Amniotic stem cell (primary cell): ENCODE measurements around the gene RABGAP1.

Source experiments
- DNase-seq: peaks from one replicate; lab custom pipeline; 2025; lab: John Stamatoyannopoulos, UW

Gene RABGAP1

DNA sequence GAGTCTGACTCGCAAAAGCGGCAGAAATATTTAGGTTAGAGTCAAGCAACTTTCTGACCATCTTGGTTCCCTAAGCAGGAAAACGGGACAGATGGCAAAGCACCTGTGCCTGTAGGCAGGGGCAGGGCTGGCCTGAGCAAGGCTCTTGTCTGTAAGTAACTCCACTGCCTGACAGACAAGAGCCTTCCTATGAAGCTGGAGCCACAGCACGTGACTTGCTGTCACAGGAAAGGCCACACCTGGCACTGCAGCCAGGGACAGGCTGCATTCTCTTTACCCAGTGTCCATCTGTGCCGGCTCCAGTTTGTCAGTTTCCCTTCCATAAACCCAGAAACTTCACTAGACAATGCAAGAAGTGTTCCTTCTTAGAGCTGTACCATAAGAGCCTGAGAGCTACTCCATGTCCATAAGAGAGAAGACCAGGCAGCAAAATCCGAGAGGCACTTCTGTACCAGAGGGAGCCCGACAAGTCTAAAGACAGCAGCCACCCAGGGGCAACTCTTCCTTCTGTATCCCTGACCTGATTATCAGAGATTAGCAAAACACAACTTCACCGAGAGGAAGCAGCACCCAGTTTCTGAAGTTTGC, 170.7 kb downstream of the RABGAP1 start:
- DNase-seq: no peak

DNA sequence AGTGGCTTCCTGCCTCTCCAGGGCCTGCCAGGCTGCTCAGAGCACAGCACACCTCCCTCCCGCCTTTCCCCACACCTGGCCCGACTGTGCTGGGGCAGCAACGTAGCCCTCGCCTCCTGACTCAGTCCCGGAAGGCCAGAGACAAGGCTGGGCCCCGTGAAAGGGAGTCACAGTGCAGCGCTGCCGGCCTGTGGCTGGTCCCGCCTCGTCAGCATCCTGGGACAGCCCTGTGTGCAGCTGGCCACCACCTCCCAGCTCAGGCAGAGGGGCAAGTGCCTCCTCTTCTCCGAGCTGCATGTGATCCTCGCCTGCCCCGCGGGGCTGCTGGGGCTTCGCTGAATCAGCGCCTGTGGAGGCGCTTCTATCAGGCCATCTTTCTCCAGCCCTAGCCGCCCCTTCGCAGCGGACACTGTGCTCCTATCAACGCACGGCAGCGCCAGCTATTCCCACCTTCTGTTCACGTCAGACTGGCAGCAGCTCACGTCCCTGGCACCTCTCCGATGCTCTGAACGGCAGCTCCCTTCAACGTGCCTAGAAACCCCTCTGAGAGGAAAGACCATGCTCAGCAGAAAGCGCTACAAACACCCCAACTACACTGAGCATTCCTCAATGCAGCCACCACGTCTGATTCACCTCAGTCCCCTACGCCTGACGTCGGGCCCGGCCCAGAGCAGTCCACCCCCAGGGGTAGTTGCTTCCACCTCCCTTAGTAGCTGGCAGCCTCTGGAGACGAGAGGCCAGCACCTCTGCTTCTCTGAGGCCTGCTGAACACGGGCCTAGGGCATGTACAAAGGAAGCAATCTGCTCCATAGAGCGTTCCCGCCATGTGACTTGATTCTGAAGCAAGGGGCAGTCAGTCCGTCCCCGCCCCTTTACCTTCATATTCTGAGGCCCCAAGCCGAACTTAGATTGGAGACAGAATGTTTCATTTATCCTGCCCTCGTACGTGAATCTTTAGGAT, 171.5 kb downstream of the RABGAP1 start:
- DNase-seq: no peak

DNA sequence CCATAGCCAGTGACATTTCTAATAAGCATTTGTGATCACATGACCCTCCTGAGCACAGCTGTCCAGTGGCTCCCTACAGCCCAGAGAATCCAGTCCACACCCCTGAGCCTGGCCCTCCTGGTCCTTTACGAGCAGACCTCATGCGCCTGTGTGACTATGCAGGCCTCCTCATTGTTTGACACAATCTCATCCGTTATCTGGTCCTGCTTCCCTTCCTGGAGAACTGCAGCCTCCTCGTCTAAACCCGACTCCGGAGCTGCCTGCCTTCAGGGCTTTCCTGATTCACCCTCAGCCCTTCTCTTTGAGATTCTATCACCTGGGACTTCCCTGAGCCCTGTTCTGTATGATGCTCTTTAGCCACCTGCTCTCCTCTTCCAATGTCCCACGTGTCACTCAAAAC, 172.4 kb downstream of the RABGAP1 start:
- no peak for DNase-seq

DNA sequence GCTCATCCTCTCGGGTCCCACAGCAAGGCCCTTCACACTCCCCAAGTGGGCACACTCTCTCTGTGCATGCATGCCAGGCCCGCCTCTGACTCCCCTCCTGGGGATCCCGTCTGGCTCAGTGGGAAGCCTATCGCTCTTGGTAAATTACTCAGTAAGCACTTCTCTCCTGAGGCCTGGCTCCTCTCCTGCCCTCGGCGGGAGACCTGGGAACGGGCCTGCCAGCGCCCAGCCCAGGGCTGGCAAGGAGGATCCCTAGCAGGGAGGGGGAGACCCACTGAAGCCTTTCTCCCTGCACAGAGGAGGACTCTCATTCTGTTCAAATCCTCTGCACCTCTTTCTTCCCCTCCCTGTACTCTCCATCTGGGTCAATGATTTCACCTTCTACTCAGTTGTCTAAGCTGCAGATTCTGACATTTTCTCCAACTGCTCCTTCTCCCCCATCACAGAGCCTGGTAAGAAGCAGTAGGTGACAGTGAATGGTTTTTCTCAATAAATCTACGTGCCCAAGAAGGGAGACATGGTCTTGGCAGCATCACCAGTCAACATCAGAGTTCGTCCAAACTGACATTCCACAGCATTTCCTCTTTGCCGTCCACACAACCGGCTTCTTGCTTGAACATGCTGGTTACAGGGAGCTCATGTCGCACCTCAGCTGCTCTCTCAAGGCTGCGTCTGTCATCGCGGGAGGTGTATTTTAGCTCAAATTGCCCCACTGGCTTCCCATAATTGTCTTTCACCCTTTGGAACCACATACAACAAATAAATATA, 174.5 kb downstream of the RABGAP1 start:
- no peak for DNase-seq

DNA sequence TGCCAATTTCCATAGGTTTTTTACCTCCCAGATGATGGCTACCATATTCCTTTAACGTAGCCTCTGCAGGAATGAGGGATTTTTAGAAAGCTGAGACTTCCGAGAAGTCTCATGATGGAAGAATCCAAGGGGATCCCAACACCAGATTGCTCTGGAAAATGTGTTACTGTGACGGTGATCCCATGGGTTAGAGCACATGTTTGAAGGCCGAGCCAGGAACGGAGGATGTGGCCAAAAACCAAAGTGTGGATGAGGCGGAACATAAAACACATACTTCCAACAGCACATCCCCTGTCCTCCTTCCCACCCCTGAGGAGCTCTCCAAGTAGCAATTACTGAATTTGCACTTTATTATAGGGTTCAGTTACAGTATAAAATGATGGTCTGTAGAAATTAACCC, 175.2 kb downstream of the RABGAP1 start:
- no peak for DNase-seq

DNA sequence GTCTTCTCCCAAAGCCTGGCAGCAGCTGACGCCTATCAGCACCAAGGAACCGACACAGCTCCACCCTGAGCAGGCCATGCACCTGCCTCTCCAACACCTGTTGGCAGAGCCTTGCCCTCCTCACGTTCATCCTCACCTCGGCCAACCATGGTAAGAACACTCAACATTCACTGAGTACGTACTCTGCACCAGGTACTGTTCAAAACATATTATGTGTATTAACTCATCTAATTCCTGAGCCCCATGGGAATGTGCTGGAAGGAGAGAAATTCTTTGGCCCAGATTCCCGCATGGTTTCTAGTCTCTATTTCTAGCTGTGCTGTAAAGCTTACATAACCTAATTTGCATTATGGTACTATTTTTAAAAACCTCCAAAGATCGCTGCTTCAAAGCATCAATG, 178.7 kb downstream of the RABGAP1 start:
- no peak for DNase-seq

DNA sequence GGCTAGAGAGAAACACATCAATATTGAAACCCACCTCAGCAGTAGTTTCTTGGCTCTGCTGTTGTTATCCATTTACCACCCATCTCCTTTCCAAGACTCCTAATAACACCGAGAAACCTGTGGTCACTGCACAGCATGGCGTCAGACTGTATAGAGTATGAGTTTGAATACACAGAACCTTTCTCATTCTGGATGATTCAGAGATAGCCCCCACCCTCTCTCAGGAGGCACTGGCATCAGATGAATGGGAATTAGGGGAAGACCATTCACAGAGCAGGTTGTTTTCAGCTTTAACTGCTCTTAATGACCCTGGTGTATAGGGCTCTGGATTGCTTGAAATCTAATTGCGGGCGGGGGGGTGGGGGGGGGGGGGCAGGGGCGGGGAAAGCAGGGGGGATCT, 179.3 kb downstream of the RABGAP1 start:
- no peak for DNase-seq

DNA sequence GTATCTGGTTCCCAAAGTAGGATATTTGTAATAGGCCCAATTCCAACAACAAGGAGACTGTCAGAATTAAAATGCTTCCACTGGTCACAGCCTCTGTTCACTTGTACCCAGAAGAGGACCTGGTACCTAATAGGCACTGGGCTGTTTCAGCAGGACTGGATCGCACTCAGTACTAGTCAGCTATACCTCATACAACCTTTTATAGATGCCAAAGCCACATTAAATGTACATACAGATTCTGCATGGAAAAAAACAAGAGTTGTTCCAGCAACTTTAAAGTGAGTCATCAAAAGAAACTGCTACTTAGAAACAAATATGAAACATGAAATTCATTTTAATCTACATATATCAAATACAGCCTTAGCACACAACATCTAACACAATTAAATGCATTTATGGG, 180.1 kb downstream of the RABGAP1 start:
- no peak for DNase-seq

DNA sequence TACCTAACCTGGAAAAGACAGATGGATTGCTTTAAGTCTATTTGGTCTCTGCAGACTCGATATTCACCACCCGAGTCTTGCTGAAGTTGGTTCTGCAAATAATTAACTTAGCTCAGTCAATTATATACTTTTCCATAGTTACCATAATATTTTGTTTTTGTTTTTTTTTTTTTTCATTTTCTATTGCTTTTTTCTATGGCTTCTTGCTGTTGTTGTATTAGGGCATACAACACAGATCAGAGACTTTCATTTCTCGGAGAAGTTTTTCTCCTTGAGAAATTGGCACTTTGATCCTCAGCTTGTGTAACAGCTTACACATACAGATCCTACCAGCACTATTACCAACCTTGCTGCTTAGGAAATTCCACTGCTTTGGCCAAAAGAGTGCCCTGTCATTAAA, 180.6 kb downstream of the RABGAP1 start:
- DNase-seq: no peak

DNA sequence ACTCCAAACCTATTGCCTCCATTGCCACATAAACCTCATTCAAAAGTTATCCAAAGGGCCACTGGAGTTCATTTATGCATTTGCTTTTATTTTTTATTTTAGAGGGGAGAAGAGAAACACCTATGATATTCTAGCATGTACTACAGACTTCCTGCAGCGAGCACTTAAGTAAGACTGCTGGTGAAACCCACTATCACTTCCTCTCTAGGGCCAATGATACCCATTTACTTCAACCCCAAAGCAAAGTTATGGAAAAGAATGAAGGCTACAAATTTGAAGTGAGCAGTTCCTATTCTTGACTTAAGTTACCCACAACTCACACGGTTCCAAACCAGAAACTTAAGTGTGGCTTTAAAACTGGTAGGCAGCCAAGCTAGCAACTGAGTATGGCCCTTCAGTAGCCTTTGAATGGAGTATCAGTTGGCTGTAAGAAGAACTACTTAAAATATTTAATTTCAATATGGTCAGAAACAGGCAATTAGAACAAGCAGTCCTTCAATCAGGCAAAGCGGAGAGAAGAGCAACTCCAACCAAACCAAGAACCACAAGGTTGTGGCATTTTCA, 186.8 kb downstream of the RABGAP1 start:
- no peak for DNase-seq

DNA sequence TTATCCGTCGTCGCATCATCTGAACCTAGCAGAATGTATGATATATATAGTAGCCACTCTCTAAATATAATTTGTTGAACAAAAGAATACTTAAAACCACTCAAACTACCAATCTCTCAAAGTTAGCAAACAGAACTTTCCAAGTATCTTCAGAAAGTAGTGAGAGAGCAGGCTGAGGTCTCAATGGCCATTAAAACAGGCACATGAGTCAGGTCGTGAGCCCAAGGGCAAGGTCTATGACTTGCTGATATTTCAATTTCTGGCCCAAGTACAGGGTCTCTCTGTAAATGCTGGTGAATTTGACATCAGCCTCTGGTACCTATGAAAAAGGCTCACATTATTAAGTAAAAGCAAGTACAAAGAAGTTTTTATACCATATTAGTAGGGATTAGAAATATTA, 187.8 kb downstream of the RABGAP1 start:
- DNase-seq: no peak

DNA sequence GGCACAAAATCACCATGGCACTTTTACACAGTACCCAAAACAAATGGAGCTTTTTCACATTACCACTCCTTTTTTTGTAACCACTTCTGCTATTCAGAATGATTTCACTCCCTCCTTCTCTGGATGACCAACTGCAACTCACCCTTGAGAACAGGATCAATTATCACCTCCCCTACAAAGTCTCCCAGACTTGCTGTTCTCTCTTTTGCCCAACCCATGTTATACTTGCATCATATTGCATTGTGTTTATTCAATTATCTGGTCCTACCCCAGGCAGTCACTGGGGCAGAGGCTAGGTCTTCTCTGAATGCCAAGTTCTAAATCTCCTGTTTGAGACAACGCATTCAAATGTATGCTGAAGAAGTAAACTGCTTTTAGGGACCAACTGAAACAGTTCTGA, 188.6 kb downstream of the RABGAP1 start:
- no peak for DNase-seq

DNA sequence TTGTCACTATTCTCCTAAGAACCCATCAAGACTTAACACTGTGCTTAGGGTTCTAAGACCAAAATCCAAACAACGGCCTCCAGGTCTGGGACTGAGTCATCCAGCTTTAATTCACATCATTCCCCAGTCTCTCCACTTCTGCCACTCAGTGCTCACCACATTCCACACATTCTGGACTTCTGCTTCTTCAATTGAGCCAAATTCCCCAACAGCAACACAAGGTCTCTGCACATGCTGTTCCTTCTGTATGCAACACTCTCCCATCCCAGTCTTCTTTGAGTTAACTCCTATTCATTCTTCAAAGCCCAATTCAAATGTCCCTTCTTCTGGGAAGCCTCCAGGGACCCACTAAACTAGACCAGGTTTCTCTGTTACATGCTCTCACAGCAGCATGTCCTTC, 190.4 kb downstream of the RABGAP1 start:
- no peak for DNase-seq

DNA sequence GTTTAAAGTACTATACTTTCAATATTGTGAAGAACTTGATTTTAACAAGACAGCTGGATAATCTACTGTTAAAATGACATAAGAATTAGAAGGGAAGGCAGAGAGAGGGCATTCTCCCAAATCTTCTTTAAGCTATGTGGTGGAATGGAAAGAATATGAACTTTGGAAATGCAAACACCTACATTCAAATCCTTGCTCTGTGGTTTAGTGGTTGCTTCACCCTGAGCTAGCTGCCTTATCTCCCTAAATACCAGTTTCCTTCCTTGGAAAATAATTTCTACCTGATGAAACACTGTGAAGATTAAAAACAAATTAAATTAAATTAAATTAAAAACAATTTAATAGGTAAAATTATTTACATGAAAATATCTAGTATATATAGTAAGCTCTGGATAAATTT, 191.2 kb downstream of the RABGAP1 start:
- no peak for DNase-seq

DNA sequence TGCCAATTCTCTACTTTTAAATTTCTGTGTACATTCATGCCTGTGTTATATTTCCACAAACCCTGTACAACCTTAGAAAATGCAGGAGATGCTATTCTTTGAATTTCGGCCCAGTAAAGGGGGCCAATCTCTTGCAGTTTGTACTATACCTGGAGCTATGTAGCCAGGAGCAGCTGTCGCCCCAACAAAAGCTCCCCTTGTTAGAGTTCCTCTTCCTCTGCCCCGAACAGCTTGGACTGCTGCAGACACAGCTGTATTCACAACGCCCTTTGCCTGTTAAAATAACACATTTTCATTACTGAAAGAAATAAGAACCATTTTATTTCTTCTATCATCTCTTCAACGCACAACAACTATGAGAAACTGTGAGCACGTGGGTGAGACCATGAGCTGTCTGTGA, 191.9 kb downstream of the RABGAP1 start:
- DNase-seq: no peak

DNA sequence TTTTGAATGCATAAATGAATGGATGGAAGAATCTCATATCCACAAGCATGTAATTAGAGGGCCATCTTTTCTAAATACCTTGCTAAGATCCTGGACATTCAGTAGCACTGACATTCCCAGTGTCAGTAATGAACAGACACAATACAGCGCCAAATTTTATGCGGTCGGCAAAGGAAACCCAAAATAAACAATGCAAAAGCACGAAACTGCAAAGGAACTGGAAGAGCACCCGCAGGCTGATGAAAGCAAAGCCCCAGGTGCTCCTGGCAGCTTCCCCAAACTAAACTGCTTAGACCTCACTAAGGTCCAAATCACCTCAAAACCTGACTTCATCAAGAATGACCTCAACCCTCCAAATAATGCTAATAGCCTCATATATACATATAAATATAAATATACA, 194.6 kb downstream of the RABGAP1 start:
- DNase-seq: no peak

DNA sequence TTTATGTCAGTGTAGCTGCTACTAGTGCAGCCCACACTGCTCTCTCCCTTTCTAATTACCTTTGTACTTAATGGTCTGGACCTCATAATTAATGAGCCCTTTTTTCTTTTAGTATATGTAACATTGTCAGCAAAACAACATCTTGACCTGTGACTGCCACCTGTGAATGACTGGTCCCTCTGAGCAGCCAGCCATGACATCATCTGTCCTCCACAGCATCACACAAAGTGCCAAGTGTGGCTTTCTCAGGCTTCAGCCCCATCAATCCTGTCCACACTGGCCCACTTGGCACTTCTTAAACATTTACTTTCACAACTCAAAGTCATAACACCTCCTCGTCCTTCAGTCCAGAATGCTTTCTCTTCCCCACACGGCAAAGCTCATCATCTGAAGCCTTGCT, 197.3 kb downstream of the RABGAP1 start:
- DNase-seq: no peak

DNA sequence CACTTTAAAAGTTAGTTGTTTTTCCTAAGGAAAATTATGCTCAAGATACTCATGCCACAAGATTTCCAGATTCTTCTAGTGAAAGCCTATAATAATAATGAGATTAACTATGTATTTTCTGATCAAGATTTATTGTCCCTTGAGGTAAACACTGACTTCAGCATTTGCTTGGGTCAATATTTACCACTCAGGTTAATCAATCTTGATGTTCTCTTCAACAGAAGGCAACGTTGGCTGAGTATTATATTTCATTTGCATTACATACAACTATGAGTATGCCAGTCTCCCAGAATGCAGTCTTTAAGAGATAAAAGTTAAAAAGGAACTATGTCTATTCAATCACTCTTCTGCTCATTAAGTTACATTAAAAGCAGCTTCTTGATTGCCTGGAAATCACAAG, 208.2 kb downstream of the RABGAP1 start:
- no peak for DNase-seq

DNA sequence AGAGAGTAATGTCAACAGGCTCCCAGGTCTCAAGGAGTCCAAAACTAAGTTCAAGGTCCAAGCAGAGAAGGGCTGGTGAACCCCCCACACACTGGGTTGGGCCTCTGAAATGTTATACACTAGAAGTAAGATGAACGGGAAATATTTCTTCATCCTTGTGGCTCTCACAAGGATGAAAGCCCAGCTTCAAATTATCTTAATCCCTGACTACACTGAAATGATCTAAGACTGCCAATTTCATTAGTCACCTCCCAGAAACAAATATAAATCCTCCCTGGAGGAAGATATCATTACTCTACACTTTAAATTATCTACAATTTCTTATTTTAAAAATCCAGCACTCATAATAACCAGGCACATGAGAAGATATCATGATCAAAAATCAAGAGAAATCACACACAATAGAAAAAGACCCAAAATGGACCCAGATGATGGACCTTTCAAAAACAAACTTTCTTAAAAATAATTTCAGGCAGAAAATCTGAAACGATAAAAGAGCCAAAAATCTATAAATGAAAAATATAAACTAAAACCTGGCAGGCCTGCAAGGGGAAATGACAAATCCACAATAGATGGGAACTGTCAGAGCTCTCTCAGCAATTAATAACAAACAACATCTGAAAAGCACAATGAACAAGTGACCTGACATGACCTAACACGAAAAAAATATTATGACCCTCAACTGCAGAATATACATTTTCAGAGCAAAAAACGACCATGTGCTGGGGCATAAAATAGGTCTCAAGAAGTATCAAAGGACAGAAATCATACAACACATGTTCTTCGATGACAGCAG, 210.1 kb downstream of the RABGAP1 start:
- no peak for DNase-seq
